HCT116 (cell line): ENCODE data around the gene ADGRB3.

Experiments
- EGR1 ChIP-seq: IDR thresholded peaks from 2 replicates; pipeline ENCODE4 v1.6.1; 2012; ENCODE audit warnings: low read depth
- ELF1 ChIP-seq: IDR thresholded peaks from 2 replicates; pipeline ENCODE4 v1.6.1; 2012; ENCODE audit warnings: low read depth, borderline replicate concordance
- EZH2 ChIP-seq: fragments of 200-600 bp; sonication (generic); IDR thresholded peaks from 2 replicates; pipeline ENCODE4 v1.6.1; 2017; ENCODE audit warnings: antibody characterized with exemption, mixed run types
- EZH2phosphoT487 ChIP-seq: fragments of 200-600 bp; IDR thresholded peaks from 2 replicates; pipeline ENCODE4 v1.6.1; 2018; ENCODE audit warnings: antibody characterized with exemption, borderline replicate concordance
- JUND ChIP-seq: IDR thresholded peaks from 2 replicates; pipeline ENCODE4 v1.6.1; 2012
- POLR2A ChIP-seq: IDR thresholded peaks from 2 replicates; pipeline ENCODE4 v1.7.0; 2011; ENCODE audit warnings: borderline replicate concordance; ENCODE audit not compliant: insufficient read depth, insufficient read length; ENCODE audit errors: extremely low read depth
- POLR2AphosphoS5 ChIP-seq: IDR thresholded peaks from 2 replicates; pipeline ENCODE4 v1.6.1; 2011; ENCODE audit warnings: mild to moderate bottlenecking, low read depth, low read length, moderate library complexity
- RAD21 ChIP-seq: IDR thresholded peaks from 2 replicates; pipeline ENCODE4 v1.6.1; 2012; ENCODE audit warnings: low read depth, mild to moderate bottlenecking
- ZFX ChIP-seq: fragments of 450-650 bp; IDR thresholded peaks from 2 replicates; pipeline ENCODE4 v1.6.1; 2017
- TF ChIP-seq, protein P1 (sequence below): IDR thresholded peaks from 2 replicates; pipeline ENCODE4 v1.6.1; 2012; ENCODE audit warnings: low read depth
- TF ChIP-seq, protein P2 (sequence below), 3 experiments: fragments of 200-600 bp in 1 of 3; sonication (generic) in 1 of 3; IDR thresholded peaks in 2 of 3; conservative IDR thresholded peaks in 1 of 3; 2 replicates each; pipeline ENCODE4 v1.5.1; 2012 to 2017; ENCODE audit warnings: low read depth in 2 of 3, low read length in 2 of 3, antibody characterized with exemption in 1 of 3, borderline replicate concordance in 1 of 3, control low read depth in 1 of 3, mild to moderate bottlenecking in 1 of 3, mixed read lengths in 1 of 3, mixed run types in 1 of 3, moderate library complexity in 1 of 3; ENCODE audit not compliant: insufficient read depth in 1 of 3
- TF ChIP-seq, protein P3 (sequence below): IDR thresholded peaks from 2 replicates; pipeline ENCODE4 v1.6.1; 2012

DNA sequence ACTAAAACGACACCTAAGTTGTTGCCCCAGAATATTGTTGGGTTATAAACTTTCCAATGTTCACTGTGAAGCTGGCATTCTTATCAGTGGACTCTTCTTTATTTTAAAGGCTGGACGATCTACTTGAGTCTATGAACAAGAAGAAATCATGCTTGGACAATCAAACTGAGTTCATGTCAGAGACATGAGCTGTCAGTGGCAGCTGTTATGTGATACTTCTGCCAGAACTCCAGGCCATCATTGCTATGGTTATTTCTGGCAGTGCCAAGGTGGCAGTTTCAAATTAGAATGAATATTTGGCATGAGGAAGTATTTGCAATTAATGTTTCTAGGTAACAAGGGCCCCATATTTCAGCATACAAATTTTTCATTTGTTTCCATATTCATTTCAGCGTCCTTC lies 744.4 kb downstream of the ADGRB3 start:
- TF ChIP-seq EZH2phosphoT487, result no peak
- TF ChIP-seq ZFX, result no peak
- TF ChIP-seq RAD21, result no peak
- TF ChIP-seq, protein P1, sequence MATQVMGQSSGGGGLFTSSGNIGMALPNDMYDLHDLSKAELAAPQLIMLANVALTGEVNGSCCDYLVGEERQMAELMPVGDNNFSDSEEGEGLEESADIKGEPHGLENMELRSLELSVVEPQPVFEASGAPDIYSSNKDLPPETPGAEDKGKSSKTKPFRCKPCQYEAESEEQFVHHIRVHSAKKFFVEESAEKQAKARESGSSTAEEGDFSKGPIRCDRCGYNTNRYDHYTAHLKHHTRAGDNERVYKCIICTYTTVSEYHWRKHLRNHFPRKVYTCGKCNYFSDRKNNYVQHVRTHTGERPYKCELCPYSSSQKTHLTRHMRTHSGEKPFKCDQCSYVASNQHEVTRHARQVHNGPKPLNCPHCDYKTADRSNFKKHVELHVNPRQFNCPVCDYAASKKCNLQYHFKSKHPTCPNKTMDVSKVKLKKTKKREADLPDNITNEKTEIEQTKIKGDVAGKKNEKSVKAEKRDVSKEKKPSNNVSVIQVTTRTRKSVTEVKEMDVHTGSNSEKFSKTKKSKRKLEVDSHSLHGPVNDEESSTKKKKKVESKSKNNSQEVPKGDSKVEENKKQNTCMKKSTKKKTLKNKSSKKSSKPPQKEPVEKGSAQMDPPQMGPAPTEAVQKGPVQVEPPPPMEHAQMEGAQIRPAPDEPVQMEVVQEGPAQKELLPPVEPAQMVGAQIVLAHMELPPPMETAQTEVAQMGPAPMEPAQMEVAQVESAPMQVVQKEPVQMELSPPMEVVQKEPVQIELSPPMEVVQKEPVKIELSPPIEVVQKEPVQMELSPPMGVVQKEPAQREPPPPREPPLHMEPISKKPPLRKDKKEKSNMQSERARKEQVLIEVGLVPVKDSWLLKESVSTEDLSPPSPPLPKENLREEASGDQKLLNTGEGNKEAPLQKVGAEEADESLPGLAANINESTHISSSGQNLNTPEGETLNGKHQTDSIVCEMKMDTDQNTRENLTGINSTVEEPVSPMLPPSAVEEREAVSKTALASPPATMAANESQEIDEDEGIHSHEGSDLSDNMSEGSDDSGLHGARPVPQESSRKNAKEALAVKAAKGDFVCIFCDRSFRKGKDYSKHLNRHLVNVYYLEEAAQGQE, result no peak
- no peak for TF ChIP-seq JUND
- TF ChIP-seq, protein P2, sequence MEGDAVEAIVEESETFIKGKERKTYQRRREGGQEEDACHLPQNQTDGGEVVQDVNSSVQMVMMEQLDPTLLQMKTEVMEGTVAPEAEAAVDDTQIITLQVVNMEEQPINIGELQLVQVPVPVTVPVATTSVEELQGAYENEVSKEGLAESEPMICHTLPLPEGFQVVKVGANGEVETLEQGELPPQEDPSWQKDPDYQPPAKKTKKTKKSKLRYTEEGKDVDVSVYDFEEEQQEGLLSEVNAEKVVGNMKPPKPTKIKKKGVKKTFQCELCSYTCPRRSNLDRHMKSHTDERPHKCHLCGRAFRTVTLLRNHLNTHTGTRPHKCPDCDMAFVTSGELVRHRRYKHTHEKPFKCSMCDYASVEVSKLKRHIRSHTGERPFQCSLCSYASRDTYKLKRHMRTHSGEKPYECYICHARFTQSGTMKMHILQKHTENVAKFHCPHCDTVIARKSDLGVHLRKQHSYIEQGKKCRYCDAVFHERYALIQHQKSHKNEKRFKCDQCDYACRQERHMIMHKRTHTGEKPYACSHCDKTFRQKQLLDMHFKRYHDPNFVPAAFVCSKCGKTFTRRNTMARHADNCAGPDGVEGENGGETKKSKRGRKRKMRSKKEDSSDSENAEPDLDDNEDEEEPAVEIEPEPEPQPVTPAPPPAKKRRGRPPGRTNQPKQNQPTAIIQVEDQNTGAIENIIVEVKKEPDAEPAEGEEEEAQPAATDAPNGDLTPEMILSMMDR (IDR thresholded peaks at IDR 0.05 in 2 of 3, conservative IDR thresholded peaks at IDR 0.05 in 1 of 3; ENCODE audit: borderline replicate concordance in 1 of 3, insufficient read depth in 1 of 3, low read depth in 2 of 3, low read length in 2 of 3), result no peak
- TF ChIP-seq, protein P3, sequence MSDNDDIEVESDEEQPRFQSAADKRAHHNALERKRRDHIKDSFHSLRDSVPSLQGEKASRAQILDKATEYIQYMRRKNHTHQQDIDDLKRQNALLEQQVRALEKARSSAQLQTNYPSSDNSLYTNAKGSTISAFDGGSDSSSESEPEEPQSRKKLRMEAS, result no peak
- no peak for TF ChIP-seq POLR2AphosphoS5
- no peak for TF ChIP-seq POLR2A
- no peak for TF ChIP-seq EZH2
- no peak for TF ChIP-seq EGR1
- TF ChIP-seq ELF1, result no peak
